Endothelial cell of umbilical vein (primary cell): Measurements from ENCODE around the gene FYB1. TPM values are rescaled to one million over a fixed set of nuclear protein-coding genes. Genes with fewer than 3 reads are reported as not detected.

Source experiments
- BruUV-seq: library from RNA; stranded (reverse); fragments of 400-500 nt; replicated peaks from 2 replicates; lab custom pipeline; 2021; lab: Mats Ljungman, UMichigan
- CTCF ChIA-PET: fragments of 300-600, 350-600 bp; sonication (Branson Sonifier 250); formaldehyde crosslinking; loops from one replicate; lab custom pipeline; 2021; ENCODE audit warnings: antibody characterized with exemption, inconsistent platforms; lab: Charles Lee
- POLR2A ChIA-PET: fragments of 300-600, 350-600 bp; sonication (Branson Sonifier 250); formaldehyde crosslinking; loops from one replicate; lab custom pipeline; 2021; ENCODE audit warnings: antibody characterized with exemption, inconsistent platforms; lab: Charles Lee
- DNase-seq: peaks from one replicate; pipeline ENCODE4 v3.0.0-alpha.2; 2011; ENCODE audit warnings: low read depth, low spot score
- FAIRE-seq: peaks from 2 replicates; lab custom pipeline; 2011; peaks lifted over from hg19 to GRCh38; lab: Jason Lieb, UNC
- H2AFZ ChIP-seq: 2 replicates; pipeline ENCODE4 v1.6.0; 2012; ENCODE audit warnings: low read depth, low read length, control low read depth, inconsistent platforms
- H3K27ac ChIP-seq: 2 replicates; pipeline ENCODE4 v1.5.1; 2011; ENCODE audit warnings: low read depth, mild to moderate bottlenecking, control low read depth, low read length, moderate library complexity; ENCODE audit not compliant: insufficient read depth
- H3K27me3 ChIP-seq, 2 experiments: 2 replicates each; pipeline versions ENCODE4 v1.6.0 to v1.6.1; 2011; ENCODE audit warnings: low read length in 2 of 2, mixed read lengths in 1 of 2; ENCODE audit not compliant: control insufficient read depth in 2 of 2, insufficient read depth in 2 of 2
- H3K36me3 ChIP-seq, 2 experiments: 2 replicates in 1 of 2; 3 replicates in 1 of 2; pipeline ENCODE4 v1.5.1; 2011; ENCODE audit warnings: low read length in 2 of 2, mild to moderate bottlenecking in 1 of 2, moderate library complexity in 1 of 2; ENCODE audit not compliant: control insufficient read depth in 2 of 2, insufficient read depth in 2 of 2; ENCODE audit errors: extremely low read depth in 1 of 2
- H3K4me1 ChIP-seq: 3 replicates; pipeline ENCODE4 v1.5.1; 2011; ENCODE audit warnings: mild to moderate bottlenecking, low read length; ENCODE audit not compliant: control insufficient read depth, insufficient read depth; ENCODE audit errors: extremely low read depth
- H3K4me2 ChIP-seq: 2 replicates; pipeline ENCODE4 v1.6.1; 2011; ENCODE audit warnings: low read length, control low read depth, mixed read lengths; ENCODE audit not compliant: insufficient read depth
- H3K4me3 ChIP-seq, 3 experiments: fragments of 200-600 bp in 1 of 3; sonication (generic), shearing (Covaris generic) in 1 of 3; replicated peaks in 1 of 3; 2 replicates each; pipeline ENCODE4 v1.5.1; 2011 to 2016; ENCODE audit warnings: control low read depth in 3 of 3, low read length in 3 of 3, mild to moderate bottlenecking in 2 of 3, inconsistent platforms in 1 of 3, low read depth in 1 of 3, moderate library complexity in 1 of 3; ENCODE audit not compliant: insufficient read depth in 1 of 3
- H3K79me2 ChIP-seq: 2 replicates; pipeline ENCODE4 v1.6.0; 2012; ENCODE audit warnings: low read length, inconsistent platforms; ENCODE audit not compliant: control insufficient read depth, insufficient read depth
- H3K9ac ChIP-seq: replicated peaks from 2 replicates; pipeline ENCODE3; 2011; ENCODE audit warnings: low read length, control low read depth; ENCODE audit not compliant: insufficient read depth; ENCODE audit errors: extremely low read depth
- H3K9me1 ChIP-seq: replicated peaks from 3 replicates; pipeline ENCODE4 v1.6.0; 2011; ENCODE audit warnings: mild to moderate bottlenecking, low read length; ENCODE audit not compliant: control insufficient read depth, insufficient read depth; ENCODE audit errors: extremely low read depth
- H3K9me3 ChIP-seq: replicated peaks from 2 replicates; pipeline ENCODE4 v1.5.1; 2012; ENCODE audit warnings: low read length, inconsistent platforms; ENCODE audit not compliant: control insufficient read depth, insufficient read depth
- H4K20me1 ChIP-seq: replicated peaks from 2 replicates; pipeline ENCODE3; 2011; ENCODE audit warnings: mild to moderate bottlenecking, low read length; ENCODE audit not compliant: control insufficient read depth, insufficient read depth; ENCODE audit errors: extremely low read depth
- EZH2 ChIP-seq: IDR thresholded peaks from 2 replicates; pipeline ENCODE4 v1.6.1; 2012; ENCODE audit warnings: borderline replicate concordance, low read depth, mild to moderate bottlenecking, moderate library complexity, low read length, inconsistent platforms; ENCODE audit not compliant: severe bottlenecking
- FOS ChIP-seq: IDR thresholded peaks from 2 replicates; pipeline ENCODE4 v1.6.1; 2011; ENCODE audit warnings: mild to moderate bottlenecking, low read length, moderate library complexity, borderline replicate concordance; ENCODE audit not compliant: insufficient read depth
- GATA2 ChIP-seq: IDR thresholded peaks from 2 replicates; pipeline ENCODE4 v1.7.0; 2011; ENCODE audit warnings: low read depth, mild to moderate bottlenecking, moderate library complexity, mixed read lengths, low read length; ENCODE audit not compliant: insufficient read length, insufficient read depth
- JUN ChIP-seq: IDR thresholded peaks from 2 replicates; pipeline ENCODE4 v1.6.1; 2011; ENCODE audit warnings: borderline replicate concordance, low read depth; ENCODE audit not compliant: insufficient read length, insufficient read depth
- MYC ChIP-seq: IDR thresholded peaks from one replicate; pipeline ENCODE4 v1.6.1; 2011; ENCODE audit warnings: mild to moderate bottlenecking, low read depth, low read length
- POLR2A ChIP-seq: IDR thresholded peaks from 2 replicates; pipeline ENCODE4 v1.6.1; 2012; ENCODE audit warnings: low read depth, mild to moderate bottlenecking, control low read depth, low read length
- POLR2AphosphoS5 ChIP-seq: IDR thresholded peaks from 2 replicates; pipeline ENCODE4 v1.6.1; 2012; ENCODE audit warnings: low read depth, mild to moderate bottlenecking, control low read depth, low read length, moderate library complexity; ENCODE audit not compliant: insufficient read depth
- dilution Hi-C: fragments of 300-500 bp; cut with MboI; formaldehyde crosslinking; loops from one replicate; pipeline ENCODE4 v1.15.0; 2019; ENCODE audit warnings: low sequenced_read_pairs; ENCODE audit not compliant: extremely low pct_ligation_motif_present
- intact Hi-C: fragments of 100-400 bp; cut with micrococcal nuclease; formaldehyde crosslinking; loops from one replicate; pipeline ENCODE4 v1.10.0; 2022
- polyA plus RNA-seq, 4 experiments: library from polyadenylated mRNA; depleted of rRNA in 3 of 4; stranded (reverse) in 3 of 4; unstranded in 1 of 4; fragments of >200 nt; gene quantifications; 2 replicates each; pipeline versions ENCODE4 v1.2.1 to v1.2.3, GENCODE V29; 2011 to 2012; ENCODE audit warnings: missing spikeins in 1 of 4
- total RNA-seq: library from RNA; stranded (reverse); gene quantifications from 2 replicates; pipeline ENCODE4 v1.2.3, GENCODE V29; 2021
- TF ChIP-seq, protein P1 (sequence below), 2 donors: IDR thresholded peaks; 1 replicate in 1 of 2; 2 replicates in 1 of 2; pipeline ENCODE4 v1.5.1; 2011; ENCODE audit warnings: low read length in 2 of 2, mild to moderate bottlenecking in 2 of 2, moderate library complexity in 2 of 2, control low read depth in 1 of 2, inconsistent platforms in 1 of 2, low read depth in 1 of 2; ENCODE audit not compliant: insufficient read depth in 1 of 2; ENCODE audit errors: extremely low read depth in 1 of 2
- TF ChIP-seq, protein P2 (sequence below): IDR thresholded peaks from 2 replicates; pipeline ENCODE4 v1.6.1; 2011; ENCODE audit not compliant: insufficient read depth, insufficient read length

FYB1 gene
- total and polyA plus RNA-seq, 2 donors (not counting 3 experiments of a cell fraction or from before 2014, with no cell fraction given), result 0.44 TPM; not detected in 1

DNA sequence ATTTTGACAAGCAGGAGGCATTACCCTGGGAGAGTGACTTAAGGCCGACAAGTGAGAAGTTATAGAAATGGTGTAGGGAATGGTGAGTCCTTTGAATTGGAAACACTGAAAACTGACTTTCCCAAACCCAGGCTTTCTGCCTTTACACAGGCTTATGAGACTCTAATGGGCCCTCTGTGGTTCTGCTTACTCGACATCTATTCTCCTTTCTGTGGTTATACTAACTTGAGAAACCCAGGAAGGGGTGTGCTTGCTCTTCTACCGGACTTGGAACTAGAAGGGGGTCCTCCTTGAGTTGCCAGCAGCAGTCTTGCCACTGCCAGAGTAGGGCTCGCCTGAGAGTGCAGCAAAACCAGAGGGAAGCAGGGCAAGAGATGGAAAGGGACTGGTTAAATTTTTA is 63.3 kb downstream of the FYB1 start:
- DNase-seq, result no peak
- no peak overlapping the region for H3K4me2 ChIP-seq
- dilution Hi-C loops, result no loop called here
- no peaks in the 10 kb centered on the region for H3K79me2 ChIP-seq
- POLR2A ChIA-PET, result no interaction called here
- no peak overlapping the region for H2AFZ ChIP-seq
- H3K36me3 ChIP-seq, result no peaks in the 10 kb centered on the region
- H3K9me3 ChIP-seq, result no peaks in the 10 kb centered on the region
- no peak for FAIRE-seq
- no peak overlapping the region for H3K27ac ChIP-seq
- H3K9ac ChIP-seq, result no peak overlapping the region
- no peak for TF ChIP-seq JUN
- TF ChIP-seq EZH2, result no peak
- TF ChIP-seq, protein P1, sequence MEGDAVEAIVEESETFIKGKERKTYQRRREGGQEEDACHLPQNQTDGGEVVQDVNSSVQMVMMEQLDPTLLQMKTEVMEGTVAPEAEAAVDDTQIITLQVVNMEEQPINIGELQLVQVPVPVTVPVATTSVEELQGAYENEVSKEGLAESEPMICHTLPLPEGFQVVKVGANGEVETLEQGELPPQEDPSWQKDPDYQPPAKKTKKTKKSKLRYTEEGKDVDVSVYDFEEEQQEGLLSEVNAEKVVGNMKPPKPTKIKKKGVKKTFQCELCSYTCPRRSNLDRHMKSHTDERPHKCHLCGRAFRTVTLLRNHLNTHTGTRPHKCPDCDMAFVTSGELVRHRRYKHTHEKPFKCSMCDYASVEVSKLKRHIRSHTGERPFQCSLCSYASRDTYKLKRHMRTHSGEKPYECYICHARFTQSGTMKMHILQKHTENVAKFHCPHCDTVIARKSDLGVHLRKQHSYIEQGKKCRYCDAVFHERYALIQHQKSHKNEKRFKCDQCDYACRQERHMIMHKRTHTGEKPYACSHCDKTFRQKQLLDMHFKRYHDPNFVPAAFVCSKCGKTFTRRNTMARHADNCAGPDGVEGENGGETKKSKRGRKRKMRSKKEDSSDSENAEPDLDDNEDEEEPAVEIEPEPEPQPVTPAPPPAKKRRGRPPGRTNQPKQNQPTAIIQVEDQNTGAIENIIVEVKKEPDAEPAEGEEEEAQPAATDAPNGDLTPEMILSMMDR (IDR thresholded peaks at IDR 0.05; ENCODE audit: extremely low read depth in 1 of 2, insufficient read depth in 1 of 2, low read depth in 1 of 2, low read length in 2 of 2), result no peak
- TF ChIP-seq, protein P2, sequence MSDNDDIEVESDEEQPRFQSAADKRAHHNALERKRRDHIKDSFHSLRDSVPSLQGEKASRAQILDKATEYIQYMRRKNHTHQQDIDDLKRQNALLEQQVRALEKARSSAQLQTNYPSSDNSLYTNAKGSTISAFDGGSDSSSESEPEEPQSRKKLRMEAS, result no peak
- TF ChIP-seq MYC, result no peak
- no peak for TF ChIP-seq POLR2A
- CTCF ChIA-PET, result no interaction called here
- intact Hi-C loops, result no loop called here
- no TSS peak for BruUV-seq
- H4K20me1 ChIP-seq, result no peaks in the 10 kb centered on the region
- H3K9me1 ChIP-seq, result no peaks in the 10 kb centered on the region
- H3K4me1 ChIP-seq, result peaks cover 9% of the 10 kb centered on the region
- H3K4me3 ChIP-seq, result no peak overlapping the region
- no peaks in the 10 kb centered on the region for H3K27me3 ChIP-seq

DNA sequence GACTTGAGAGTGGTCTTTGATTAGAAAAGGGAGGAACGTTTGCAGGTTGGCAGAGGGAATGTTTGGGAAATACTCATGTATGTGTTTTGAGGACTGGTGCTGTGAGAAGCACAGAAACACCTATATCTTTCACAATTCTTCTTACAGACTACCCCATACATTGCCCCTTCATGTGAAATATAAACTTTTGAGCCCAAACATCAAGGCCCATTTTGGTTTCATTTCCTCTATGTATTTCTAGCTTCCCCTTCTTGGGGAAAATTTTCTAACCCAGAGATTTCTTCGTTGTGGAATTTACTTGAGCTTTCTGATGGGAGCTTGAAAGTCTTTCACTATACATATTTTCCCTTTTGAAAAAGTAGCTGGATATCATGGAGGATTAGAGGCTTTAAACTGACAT is 67.6 kb downstream of the FYB1 start:
- ChIA-PET POLR2A (no interaction called here), CTCF (interaction anchor here (1.0 kb wide), 1 partner anchor 66 kb away, joined by 3 read pairs; no protein-coding TSS in a partner anchor)
- H2AFZ ChIP-seq, result no peak overlapping the region
- H3K36me3 ChIP-seq, result no peaks in the 10 kb centered on the region
- intact Hi-C loops, result no loop called here
- no peak overlapping the region for H3K27ac ChIP-seq
- no peaks in the 10 kb centered on the region for H3K9me1 ChIP-seq
- peaks cover 10% of the 10 kb centered on the region for H3K4me1 ChIP-seq
- H3K9ac ChIP-seq, result no peak overlapping the region
- H4K20me1 ChIP-seq, result no peaks in the 10 kb centered on the region
- H3K79me2 ChIP-seq, result no peaks in the 10 kb centered on the region
- BruUV-seq, result no TSS peak
- dilution Hi-C loops, result no loop called here
- DNase-seq, result no peak
- no peaks in the 10 kb centered on the region for H3K9me3 ChIP-seq
- FAIRE-seq, result no peak
- no peak overlapping the region for H3K4me2 ChIP-seq
- TF ChIP-seq POLR2A, result no peak
- TF ChIP-seq, protein P1 (IDR thresholded peaks at IDR 0.05; ENCODE audit: extremely low read depth in 1 of 2, insufficient read depth in 1 of 2, low read depth in 1 of 2, low read length in 2 of 2), result no peak
- TF ChIP-seq GATA2, result no peak
- TF ChIP-seq JUN, result no peak
- TF ChIP-seq, protein P2, result no peak
- TF ChIP-seq MYC, result no peak
- no peak for TF ChIP-seq POLR2AphosphoS5
- no peak for TF ChIP-seq EZH2
- no peak for TF ChIP-seq FOS
- no peak overlapping the region for H3K4me3 ChIP-seq
- no peaks in the 10 kb centered on the region for H3K27me3 ChIP-seq
